Neural cell (in vitro differentiated cells): ENCODE results near the gene AHNAK.

Source experiments
- EZH2 ChIP-seq: fragments of 200-600, 300-800 bp; shearing (Covaris generic), sonication (generic); IDR thresholded peaks from 2 replicates; pipeline ENCODE4 v1.6.1; 2014; ENCODE audit warnings: antibody characterized with exemption, low read length, borderline replicate concordance, mild to moderate bottlenecking; ENCODE audit not compliant: insufficient read depth, poor library complexity, severe bottlenecking
- POLR2AphosphoS5 ChIP-seq: IDR thresholded peaks from 2 replicates; pipeline ENCODE4 v1.6.1; 2012
- TAF1 ChIP-seq: IDR thresholded peaks from 2 replicates; pipeline ENCODE4 v1.6.1; 2012; ENCODE audit warnings: low read depth
- TF ChIP-seq, protein P1 (sequence below): fragments of 450-650 bp; IDR thresholded peaks from 2 replicates; pipeline ENCODE4 v1.5.1; 2014; ENCODE audit warnings: antibody characterized with exemption, mild to moderate bottlenecking, moderate library complexity; ENCODE audit not compliant: poor library complexity, severe bottlenecking

DNA sequence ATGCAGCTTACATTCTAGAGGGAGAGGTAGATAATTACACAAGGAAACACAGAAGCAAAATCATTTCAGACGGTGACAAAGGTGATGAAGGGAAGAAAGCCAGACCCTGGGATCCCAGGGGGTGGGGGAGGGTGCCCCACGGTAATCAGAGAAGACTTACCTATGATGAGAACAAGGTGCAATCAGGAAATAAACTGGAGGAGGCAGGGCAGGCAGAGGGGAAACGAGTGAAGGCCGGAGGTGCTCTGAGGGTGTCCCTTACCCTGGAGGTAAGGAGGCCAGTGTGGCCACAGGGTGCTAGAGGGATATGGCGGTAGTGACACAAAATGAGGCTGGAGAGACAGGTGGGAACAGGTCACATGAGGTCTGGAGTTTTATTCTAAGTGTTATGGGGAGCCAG, 141.7 kb downstream of the AHNAK start:
- TF ChIP-seq, protein P1, sequence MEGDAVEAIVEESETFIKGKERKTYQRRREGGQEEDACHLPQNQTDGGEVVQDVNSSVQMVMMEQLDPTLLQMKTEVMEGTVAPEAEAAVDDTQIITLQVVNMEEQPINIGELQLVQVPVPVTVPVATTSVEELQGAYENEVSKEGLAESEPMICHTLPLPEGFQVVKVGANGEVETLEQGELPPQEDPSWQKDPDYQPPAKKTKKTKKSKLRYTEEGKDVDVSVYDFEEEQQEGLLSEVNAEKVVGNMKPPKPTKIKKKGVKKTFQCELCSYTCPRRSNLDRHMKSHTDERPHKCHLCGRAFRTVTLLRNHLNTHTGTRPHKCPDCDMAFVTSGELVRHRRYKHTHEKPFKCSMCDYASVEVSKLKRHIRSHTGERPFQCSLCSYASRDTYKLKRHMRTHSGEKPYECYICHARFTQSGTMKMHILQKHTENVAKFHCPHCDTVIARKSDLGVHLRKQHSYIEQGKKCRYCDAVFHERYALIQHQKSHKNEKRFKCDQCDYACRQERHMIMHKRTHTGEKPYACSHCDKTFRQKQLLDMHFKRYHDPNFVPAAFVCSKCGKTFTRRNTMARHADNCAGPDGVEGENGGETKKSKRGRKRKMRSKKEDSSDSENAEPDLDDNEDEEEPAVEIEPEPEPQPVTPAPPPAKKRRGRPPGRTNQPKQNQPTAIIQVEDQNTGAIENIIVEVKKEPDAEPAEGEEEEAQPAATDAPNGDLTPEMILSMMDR: no peak
- TF ChIP-seq POLR2AphosphoS5: no peak
- no peak for TF ChIP-seq EZH2
- TF ChIP-seq TAF1: no peak
